HuH-7 (cell line): Measurements from ENCODE around the gene LRRN2.

Source experiments
- DNase-seq: peaks from one replicate; pipeline ENCODE4 v3.0.0; 2011; ENCODE audit warnings: low spot score

The LRRN2 gene

DNA sequence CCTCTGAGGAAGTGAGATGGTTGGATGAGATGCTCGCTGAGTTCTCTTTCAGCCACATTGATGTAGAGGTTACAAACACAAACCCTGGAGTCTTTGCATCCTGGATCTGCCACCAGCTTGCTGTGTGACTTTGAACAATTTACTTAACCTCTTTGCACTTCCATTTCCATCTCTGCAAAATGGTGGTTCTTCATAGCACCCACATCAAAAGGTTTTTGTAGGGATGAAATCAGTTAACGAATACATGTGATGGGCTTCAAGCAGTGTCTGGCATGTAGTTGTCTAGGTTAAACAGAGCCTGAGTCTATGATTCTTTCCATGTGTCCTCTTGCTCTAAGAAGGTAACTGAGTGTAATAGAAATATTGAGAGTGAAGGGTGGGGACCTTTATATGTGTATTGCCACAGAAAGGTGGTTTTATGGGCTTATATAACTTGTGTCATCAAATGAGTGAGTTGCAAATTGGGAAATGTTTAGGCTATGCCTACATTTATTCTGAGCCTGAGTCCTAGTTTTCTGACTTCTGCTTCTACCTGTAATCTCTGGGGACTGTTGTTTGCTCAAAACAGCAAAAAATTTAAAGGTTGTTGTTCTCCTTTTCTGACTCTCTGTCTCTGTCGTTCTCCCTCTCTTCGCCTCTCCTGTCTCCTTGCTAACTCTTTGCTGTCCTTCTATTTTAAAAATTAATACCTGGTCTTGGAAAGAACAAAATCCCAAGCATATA lies 27.3 kb upstream of the LRRN2 start:
- DNase-seq: no peak

DNA sequence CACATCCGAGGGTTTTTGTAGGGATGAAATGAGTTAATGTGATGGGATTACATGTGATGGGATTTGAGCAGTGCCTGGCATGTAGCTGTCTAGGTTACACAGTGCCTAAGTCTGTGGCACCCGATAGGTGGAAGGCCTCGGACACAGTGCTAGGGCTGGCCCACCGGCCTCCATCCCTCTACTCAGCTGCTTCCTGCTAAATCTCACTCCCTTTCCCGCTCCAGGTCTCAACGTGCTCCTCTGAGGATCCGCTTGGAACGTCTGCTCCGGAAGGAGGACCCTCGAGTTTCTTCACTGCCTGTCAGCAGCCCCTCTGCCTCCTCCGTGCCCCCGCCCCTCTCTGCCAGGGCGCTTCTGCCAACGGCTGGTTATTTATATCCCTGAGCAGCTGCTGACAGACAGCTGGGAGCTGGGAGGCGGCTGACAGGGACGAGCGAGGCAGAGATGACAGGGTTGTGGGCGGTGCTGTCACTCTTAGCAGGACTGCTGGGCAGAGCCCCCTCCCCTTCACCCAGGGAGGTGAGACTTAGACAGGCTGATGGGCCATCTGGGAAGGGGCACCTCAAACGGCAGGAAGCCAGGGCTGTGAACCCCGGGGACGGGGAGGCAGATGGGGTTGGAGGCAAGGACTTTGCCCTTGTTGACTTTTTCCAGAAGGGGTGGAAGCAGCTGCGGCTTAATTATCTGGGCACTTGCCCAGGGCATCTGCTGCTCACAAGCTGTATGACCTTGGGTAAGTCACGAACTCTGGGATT lies 26.6 kb upstream of the LRRN2 start:
- no peak for DNase-seq

DNA sequence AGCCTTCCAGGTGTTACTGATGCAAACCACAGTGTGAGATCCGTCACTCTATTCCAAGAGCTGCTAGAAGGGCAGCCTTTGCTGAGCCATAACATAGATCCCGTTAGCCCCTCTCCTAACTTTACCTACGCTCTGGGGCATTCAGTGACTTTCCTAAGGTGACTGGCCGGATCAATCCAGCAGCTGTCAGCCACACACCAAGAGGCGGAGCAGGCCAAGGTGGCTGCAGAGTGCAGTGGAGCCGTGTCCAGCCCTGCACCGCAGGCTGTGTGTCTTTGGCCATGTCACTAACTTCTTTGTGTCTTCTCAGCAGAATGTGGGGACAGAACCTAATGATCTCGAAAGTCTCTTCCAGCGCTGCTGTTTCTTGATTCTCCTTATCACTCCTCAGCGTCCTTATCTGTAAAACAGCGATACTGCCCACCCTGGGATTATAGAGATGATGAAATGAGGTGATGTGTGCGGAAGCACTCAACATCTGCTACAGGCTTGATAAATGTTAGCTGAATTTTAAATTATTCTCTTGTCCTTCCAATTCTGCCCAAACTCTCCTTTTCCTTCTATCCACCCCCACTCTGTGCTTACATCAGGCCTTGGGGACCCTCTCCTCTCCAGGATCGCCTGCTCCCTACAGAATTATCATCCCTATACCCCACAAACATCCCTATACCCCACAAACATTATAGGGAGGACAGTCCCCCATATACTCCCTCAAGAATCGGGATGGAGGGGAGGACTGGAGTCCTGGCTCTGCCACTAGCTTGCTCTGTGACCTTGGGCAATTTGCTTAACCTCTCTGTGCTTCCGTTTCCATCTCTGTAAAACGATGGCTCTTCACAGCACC lies 25.8 kb upstream of the LRRN2 start:
- DNase-seq: no peak

DNA sequence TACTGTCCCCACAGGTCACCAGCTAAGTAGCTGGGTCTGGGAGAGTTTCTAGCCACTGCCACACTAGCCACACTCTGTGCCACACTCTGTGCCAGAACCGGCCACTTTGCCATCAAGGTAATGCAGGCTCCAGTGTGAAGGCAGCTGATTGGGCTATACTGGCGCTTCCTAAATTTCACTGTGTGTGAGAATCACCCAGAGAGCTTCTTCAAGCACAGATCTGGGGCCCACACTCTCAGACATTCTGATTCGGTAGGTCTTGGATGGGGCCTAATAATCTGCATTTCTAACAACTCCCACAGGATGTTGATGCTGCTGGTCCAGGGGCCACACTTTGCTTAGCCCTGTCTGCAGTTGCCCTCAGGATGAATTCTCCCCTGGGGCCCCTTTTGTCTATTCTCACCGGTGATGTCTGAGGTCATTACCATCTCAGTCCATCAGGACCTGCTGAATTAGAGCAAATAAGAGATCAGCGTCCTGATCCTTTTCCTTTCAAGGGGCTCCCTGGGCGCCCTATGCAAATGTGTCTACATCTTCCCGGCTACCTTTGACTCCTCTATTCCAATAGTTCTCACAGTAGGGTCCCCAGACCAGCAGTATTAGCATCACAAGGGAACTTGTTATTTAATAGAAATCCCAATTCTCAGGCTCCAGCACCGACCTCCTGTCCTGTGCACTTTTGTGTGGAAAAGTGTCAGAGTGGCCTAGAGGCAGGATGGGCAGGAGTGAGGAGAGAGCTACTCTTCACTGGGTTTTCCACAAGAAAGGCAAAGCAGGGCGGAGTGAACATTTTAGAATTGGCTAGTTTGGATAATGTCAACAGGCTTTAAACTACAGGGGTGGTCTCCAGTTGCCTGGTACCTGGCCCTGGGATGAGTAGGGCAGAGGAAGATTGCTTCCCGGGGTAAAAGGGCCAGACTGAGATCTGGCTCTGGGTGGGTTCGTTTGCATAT lies 24.7 kb upstream of the LRRN2 start:
- DNase-seq: no peak

DNA sequence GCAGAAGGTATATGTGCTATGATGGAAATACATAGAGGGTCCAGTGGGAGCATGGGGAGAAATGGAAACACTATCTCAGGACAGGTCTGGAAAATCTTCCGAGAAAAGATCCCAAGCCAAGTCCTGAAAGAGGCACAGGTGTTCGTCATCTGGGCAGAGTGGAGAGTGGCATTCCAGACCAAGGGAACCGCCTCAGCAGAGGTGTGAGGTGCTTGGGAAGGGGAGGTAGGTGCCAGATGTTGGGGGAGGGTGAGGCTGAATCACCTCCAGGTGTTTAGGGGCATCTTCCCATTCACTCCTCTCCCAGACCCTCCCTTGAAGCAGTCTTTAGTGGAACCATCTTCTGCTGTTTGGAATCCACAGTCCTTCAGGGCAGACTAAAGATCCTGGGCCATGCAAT lies 23.5 kb upstream of the LRRN2 start:
- no peak for DNase-seq

DNA sequence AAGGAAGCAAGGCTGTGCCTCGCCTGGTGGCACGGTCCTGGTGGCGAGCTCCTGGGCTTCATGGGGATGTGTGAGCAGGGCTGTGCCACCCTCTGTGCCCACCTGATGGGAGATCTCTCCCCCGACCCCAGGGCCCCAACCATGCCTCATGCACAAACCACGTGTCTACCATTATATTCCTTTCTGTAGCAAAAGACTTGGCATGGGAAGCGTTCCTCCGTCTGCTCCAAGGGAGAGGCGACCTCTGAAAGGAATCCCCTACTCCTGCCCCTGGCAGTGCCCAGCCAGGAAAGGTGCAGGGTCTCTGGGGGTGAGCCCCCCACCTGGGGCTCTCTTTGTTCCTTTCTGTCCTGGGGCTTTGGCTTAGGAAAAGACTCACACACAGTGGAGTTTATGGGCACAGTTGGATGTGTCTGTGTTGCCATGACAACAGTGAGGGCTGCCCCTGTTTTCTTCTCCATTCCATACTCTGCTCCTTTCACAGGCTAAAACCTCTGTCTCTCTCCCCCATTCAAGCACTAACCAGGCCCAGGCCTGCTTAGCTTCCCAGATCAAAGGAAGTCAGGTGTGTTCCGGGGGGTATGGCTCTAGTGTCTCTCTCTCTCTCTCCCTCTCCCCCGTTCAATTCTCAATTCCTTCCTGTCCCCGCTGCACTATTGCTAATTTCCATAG lies 21.4 kb upstream of the LRRN2 start:
- DNase-seq: no peak

DNA sequence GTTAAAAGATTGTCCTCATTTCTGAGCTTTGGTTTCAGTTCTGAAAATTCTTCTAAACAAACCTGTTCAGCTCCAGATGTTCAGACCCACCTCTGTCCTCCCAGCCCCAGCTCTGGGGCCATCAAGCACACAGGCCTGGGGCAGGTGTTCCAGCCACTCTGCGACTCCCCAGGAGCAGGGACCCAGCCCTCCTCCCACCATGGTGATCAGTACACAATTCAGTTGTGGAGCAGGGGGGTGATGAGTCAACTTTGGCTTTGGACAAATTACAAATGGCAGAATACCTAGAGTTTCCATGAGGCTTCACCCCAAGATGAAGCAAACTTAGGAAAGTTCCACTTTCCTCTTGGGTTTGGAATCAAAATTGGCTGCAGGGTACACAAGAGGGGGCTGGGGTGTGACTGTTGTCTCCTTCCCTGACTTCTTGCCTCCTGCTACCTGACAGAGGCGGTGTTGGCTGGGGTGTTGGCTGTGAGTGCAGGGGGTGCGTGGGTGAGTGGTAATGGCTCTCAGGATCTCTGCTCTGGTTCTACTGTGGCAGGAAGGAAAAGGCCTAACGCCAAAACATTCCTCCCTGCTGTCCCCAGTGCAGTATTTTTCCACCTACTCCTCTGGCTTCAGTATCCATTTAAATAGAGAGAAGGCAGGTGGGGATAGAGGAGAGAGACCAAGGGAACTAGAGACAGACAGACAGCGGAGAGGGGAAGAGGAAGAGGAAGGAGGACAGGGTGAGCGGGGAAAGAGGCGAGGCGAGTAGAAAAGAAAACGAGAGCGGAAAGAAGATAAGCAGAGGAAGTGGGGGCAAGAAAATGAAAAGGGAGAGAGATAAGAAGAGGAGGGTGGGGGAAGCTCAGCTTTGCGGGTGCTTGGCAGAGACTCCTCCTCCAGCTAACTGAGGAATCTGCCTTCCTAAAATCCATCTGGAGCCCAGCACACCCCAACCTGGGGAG lies 20.6 kb upstream of the LRRN2 start:
- DNase-seq: no peak

DNA sequence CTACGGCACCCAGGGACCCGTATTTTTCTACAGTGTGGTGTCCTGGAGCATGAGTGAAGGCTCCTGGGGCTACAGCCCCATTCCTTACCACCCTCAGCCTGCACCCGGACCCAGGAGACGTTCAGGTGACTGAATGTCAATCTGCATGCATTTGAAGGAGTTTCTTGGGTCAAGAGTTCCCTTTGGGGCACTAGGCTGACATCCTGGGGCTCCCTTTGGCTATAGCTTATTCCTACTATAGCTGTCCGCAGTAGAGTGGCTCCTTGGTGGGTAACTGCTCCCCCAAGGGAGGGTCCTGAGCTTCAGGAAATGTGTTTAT lies 19.9 kb upstream of the LRRN2 start:
- no peak for DNase-seq

DNA sequence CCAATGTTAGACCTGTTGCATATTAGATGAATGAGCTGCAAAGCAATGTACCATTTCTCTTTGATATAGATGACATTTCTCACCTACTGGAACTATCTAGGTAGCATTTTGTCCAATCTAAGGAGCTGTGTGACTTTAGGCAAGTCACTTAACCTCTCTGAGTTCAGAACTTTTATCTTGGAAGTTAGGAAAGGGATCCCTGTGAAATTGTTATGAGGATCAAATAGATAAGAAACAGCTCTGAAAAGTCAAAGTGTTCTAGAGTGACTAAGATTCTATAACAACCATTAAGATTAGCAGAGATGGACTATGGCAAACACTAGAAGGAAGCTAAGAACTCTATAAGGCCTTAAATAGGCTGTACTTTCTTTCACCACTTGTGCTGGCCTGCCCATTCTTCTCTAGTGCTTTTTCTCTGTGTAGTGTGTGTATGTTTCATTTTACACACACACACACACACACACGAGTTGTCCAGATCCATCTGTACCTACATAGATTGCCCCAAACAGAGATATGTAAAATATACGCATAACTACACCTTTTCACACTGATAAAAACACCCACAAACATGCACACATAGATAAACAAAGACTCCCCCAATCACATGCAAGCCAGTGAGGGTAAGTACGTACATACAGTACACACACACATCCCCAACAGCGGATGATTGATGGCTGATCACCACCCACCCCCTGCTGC lies 19.4 kb upstream of the LRRN2 start:
- DNase-seq: no peak

DNA sequence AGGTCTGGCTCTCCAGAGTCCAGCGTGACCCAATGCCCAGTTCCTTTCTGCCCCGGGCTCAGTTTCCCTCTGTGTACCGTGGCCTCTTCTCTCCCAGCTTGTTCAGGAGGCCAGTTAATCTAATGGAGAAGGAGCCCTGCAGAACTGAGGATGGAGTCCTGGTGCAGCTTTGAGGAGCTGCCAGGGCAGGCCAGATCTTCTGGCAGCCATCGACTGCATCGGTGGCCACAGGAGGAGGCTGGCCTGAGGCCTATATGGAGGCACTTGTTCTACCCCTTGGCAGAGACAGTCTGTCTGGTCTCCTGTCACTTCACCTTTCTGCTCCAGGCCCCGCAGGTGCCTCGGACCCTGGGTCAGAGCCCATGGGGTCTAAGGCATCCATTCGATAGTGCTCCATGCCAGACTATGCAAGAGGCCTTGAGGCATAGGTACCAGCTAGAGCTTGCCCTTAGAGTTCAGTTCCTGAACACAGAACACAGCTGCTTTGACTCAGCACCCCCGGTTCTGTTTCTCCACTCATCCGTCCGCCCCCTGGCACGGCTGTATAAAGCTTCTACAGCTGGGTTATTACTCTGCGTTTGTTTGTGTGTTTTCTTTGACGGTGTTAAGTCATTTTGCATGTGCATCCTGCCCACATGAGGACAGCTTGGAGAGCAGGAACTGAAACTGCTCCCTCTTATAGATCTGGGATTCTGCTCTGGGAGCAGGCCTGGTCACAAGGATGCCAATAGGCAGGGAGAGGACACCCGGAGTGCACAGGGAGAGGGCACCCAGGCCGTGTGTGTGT lies 18.5 kb upstream of the LRRN2 start:
- DNase-seq: no peak

DNA sequence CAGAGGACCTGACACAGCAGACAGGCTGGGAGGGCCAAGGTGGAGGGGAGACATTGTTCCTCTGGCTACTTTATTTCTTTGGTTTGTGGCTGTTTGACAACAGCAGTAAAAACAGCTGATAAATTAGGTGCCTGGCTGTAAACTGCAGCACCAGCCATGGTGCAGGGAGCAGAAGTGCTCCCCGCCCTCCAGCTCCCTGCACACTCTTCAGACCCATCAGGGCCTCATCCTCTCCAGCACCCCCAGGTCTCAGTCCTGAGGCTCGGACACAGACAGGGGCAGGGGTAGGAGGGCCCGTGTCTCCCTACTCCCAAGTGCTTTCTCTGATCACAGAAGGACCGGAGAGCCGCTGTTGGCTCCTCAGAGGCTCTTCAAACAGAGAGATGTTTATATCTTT lies 17.7 kb upstream of the LRRN2 start:
- no peak for DNase-seq

DNA sequence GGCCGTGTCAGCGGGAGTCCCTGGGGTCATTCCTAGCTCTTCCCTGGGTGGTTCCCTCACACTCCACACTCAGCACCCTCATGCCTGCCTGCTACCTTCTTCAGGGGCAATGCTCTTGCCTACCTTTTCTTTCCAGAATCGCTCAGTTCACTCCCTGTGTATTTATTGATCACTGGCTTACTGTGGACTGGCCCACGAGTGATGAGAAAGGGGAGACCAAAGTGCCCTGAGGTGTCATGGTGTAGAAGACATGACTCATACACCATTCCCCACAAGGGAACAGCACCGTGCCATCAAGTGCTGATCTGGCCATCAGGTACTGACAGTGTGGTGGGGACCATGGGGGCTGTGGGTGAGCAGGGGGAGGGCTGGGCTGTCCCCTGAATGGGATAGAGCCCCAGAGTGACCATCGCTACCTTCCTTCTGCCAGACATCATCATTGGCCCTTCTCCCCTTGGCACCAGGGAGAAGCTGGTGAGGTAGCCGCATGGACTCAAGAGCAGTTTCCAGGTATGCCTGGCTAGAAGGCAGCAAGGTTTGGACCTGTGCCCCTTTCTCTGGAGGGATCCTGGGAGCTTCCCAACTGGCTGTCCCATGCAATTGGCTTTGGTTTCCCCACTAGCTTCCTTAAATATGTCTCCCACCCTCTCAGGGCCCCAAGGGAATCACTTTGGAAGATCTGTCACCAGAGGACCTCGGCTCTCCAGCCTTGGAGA lies 17.2 kb upstream of the LRRN2 start:
- DNase-seq: no peak

DNA sequence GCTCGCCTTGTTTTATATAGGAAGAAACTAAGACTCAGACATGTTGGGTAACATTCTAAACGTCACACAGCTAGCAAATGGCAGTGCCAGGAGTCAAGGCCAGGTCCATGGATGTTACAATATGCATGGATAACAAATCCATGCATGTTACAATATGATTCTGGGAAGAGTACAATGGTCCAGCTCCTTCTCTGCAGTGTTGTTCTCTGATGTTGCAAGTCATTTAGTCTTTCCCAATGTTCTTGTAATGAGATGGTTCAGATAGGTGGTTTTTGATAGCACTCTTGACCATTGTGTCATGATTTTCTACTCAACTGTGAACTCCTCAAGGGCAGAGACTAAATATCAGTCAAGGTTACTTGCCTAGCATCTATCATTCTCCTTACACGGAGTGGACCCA lies 15.7 kb upstream of the LRRN2 start:
- no peak for DNase-seq

DNA sequence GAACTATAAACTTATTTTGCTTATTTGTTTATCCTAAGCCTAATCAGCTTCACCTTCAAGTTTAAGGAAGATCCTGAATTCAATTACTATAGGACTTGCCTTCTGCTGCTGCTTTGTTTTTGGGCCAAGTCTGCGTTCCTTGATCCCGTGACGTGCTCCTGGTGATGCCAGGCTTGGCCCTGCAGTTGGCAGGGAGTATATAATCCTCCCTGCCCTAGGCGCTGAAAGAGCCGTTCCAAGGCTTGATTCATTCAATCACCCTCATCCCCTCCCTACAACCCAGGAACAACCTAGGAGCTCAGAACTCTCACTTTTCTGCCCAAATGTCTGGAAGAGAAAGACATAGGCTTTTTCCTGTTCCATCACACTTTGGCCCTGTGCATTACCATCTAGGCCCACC lies 12.4 kb upstream of the LRRN2 start:
- no peak for DNase-seq

DNA sequence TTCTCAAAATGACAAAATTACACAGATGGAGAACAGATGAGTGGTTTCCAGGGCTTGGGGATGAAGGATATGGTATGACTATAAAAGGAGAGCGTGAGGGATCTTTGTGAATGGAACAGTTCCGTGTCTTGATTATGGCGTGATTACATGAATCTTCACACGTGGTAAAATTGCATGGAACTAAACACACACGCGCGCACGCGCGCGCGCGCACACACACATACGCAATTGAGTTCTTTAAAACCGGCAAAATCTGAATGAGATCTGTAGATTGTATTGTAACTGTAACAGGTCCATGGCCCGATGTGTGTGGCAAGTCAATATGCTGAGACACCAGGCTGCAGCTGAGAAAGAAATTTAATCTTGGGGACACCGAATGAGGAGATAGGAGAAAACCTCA lies 11.1 kb upstream of the LRRN2 start:
- no peak for DNase-seq

DNA sequence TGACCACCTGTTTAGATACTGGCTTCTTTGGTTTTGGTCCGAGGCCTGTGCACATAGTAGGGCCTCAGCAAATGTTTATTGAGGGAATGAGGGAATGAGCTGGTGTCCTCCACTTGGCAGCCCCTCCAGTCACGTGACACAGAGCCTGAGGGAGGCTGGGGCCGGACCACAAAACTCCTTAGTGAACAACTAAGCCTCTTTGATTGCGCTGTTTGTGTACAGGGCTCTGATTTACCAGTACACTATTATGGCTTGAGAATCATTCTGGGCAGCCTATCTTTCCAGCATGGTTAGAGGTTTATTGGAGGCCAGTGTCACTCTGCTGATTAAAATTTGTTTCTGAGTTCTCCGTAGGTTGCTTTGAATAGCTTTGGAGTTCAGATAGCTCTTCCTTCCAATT lies 10.2 kb upstream of the LRRN2 start:
- DNase-seq: no peak

DNA sequence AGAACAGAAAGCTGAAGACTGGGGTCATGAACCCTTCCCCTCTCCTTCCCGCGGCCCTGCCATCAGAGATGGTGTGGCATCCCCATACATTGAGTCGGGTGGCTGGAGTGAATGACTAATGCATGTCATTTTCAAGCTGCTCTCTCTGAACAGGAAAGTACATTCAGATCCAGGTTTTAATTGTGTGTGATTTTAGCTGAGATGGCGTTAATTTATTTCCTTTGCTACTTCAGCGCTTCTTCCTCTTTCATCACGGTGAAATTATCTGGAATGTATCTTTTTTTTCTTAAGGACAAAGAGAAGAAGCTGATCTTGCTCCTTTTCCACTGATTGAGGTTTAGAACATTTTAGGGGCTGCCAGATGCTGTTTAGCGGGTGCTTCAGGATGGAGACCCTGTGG lies 8.6 kb upstream of the LRRN2 start:
- no peak for DNase-seq

DNA sequence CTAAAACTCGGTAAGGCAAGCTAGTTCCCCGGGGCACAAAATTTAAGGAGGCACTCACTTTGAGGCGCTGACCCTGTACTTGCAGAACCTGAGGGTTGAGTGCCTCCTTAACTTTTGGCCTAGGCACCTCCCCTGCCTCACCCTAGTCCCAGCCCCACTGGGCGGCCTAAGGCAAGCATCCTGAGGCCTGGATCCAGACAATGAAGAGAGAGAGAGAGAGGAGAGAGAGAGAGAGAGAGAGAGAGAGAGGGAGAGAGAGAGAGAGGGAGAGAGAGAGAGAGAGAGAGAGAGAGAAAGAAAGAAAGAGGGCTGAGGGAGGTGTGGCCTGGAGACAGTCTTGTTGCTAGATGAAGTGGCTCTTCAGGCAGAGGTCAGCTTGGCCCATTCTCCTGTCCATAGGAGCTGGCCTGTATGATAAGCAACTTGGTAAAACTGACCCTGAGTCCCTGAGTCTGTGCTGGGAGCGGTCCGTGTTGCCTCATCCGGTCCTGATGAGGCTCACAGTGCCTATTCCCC lies 7.4 kb upstream of the LRRN2 start:
- DNase-seq: no peak
